HG03097 (cell line): ENCODE data around the gene BDKRB2.
"Not testable (repeated sequence)": the region's sequence is repeated elsewhere in the genome, so short reads cannot be mapped to it uniquely, and the experiment has no call there.

Experiments
- ATAC-seq: cut with Tn5 transposase; IDR thresholded peaks from one replicate; pipeline ENCODE4 v1.9.1; 2021; ENCODE audit not compliant: unreplicated experiment, low FRiP score

The BDKRB2 gene

GRCh38 chr14:96217376-96217913 lies 12.8 kb downstream of the BDKRB2 start:
- ATAC-seq: no peak

GRCh38 chr14:96221109-96221650 lies 16.5 kb downstream of the BDKRB2 start:
- no peak for ATAC-seq

- ATAC-seq: no peak
These were observed 17.2 kb downstream of the BDKRB2 start for GRCh38 chr14:96221841-96222240.

- no peak for ATAC-seq
These were observed 19.9 kb downstream of the BDKRB2 start for GRCh38 chr14:96224480-96225096.

- no peak for ATAC-seq
These were observed 20.6 kb downstream of the BDKRB2 start for GRCh38 chr14:96225213-96225612.

GRCh38 chr14:96225745-96226151 lies 21.1 kb downstream of the BDKRB2 start:
- ATAC-seq: no peak

GRCh38 chr14:96227428-96227827 lies 22.8 kb downstream of the BDKRB2 start:
- ATAC-seq: no peak

- ATAC-seq: no peak
These were observed 24.7 kb downstream of the BDKRB2 start for GRCh38 chr14:96229315-96229714.

GRCh38 chr14:96231056-96231455 lies 26.4 kb downstream of the BDKRB2 start:
- no peak for ATAC-seq

GRCh38 chr14:96231526-96232130 lies 27.0 kb downstream of the BDKRB2 start:
- ATAC-seq: no peak

GRCh38 chr14:96232506-96232905 lies 27.9 kb downstream of the BDKRB2 start:
- no peak for ATAC-seq

- no peak for ATAC-seq
These were observed 29.0 kb downstream of the BDKRB2 start for GRCh38 chr14:96233661-96234060.

- ATAC-seq: no peak
These were observed 30.8 kb downstream of the BDKRB2 start for GRCh38 chr14:96235426-96235825.

- no peak for ATAC-seq
These were observed 33.0 kb downstream of the BDKRB2 start for GRCh38 chr14:96237641-96238040.

GRCh38 chr14:96238676-96239265 lies 34.1 kb downstream of the BDKRB2 start:
- ATAC-seq: no peak

GRCh38 chr14:96239711-96240141 lies 35.1 kb downstream of the BDKRB2 start:
- no peak for ATAC-seq

- ATAC-seq: no peak
These were observed 36.0 kb downstream of the BDKRB2 start for GRCh38 chr14:96240641-96241040.

GRCh38 chr14:96242126-96242525 lies 37.5 kb downstream of the BDKRB2 start:
- no peak for ATAC-seq

GRCh38 chr14:96243785-96244184 lies 39.1 kb downstream of the BDKRB2 start:
- no peak for ATAC-seq

- ATAC-seq: not testable (repeated sequence)
These were observed 40.4 kb downstream of the BDKRB2 start for GRCh38 chr14:96245074-96245473.

GRCh38 chr14:96245710-96246538 lies 41.3 kb downstream of the BDKRB2 start:
- no peak for ATAC-seq
